ENCODE results near the gene PRG3.

The PRG3 gene

DNA sequence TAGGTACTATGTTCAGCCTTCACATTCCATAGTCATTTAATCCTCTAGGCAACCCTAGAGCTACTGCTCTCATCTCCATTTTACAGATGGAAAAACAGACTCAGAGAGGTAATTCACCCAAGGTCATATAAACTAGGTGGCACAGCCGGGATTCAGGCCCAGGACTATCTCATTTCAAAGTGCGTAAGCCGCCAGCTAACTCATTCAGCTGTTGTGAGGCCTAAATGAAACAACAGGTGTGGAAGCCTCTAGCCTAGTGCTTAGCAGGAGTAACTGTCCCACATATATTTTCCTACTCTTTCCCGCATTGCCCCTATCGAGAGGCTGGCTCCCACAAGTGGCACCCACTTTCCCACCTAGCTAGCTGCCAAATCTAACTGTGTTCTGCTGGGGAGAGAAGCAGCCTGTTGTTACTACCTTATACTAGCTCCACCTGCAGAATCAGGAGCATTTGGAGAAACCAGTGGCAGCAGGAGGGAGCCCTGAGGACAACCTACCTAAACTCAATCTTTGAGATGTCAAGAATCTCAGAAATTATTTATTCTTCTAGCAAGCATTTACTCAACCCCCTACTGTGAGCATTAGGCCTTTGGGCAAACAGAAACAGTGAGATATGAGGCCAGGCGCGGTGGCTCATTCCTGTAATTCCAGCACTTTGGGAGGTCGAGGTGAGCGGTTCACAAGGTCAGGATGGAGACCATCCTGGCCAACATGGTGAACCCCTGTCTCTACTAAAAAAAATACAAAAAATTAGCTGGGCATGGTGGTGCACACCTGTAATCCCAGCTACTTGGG is 20.9 kb downstream of the PRG3 start:
- no peak for DNase-seq (ENCODE audit: low read depth in 2 of 2)

DNA sequence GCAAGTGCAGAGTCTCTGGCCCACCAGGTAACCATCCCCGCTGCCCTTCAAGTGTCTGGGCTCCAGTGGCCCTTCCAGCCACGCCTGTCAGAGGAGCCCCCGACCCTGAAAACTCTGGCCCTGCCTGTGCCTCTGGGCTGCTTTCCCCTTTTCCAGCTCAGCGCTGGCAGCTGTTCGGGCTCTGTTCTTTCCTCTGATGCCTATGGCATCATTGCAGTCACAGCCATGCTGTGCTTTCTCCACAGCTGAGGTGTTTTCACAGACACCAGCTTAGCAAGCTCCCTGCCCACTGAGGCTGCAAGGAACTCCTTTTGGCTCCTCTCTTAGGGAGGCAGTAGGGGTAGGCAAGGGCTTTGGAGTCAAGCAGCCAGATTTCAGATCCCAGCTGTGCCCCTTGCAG is 21.6 kb downstream of the PRG3 start:
- DNase-seq (ENCODE audit: low read depth in 2 of 2) = no peak

DNA sequence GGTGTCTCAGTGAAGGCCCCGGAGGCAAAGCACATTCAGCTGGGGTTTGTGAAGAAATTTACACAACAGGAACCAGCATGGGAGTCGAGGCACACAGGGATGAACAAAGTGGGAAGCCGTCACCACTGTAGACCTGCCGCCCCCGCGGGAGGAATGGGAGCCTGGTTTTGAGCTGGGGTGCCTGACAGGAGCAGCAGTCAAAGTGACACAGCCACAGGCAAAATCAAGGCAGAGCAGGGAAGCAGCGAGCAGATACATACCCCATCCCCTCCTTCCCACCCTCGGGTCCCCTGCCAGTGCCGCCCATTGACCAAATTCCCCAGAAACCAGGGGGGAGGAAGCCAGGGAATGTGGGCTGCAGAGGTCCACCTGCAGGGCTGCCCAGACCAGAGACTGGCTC is 22.0 kb downstream of the PRG3 start:
- DNase-seq (ENCODE audit: low read depth in 2 of 2) = no peak

DNA sequence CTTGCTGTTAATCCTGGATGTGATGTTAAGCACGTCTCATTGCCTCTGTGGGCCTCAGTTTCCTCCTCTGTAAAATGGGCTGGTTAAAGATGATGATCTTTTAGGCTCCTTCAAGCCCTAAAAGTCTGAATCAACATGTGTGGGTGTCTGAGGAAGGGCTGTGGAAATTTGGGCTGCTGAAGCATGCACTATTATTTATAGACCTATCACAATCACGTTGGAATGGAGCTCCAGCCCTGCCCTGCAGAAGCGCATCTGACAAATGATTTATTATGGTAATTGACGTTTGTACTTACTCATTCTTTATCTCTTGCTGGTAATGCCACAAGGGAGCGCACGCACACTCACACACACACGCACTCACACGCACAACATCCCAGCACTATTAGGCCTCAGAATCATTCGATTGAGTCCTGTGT is 22.4 kb downstream of the PRG3 start:
- DNase-seq (ENCODE audit: low read depth in 2 of 2) = no peak

DNA sequence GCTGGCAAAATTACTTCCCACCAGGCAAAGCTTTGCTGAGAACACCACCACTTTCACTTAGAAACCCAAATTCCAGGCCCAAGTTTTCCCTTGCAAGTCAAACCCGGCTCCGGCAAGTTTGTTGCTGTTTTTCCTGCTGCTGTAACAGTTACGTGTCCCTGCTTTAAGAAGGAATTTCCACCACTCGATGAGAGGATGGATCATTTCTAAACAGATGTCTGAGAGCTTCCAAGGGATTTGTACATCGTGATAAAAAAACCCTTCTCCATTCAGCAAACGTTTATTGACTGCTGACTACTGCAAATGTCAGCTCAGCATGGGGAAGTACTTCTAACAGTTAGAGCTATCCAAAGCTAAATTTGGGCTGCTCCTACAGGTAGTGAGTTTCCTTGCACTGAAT is 23.1 kb downstream of the PRG3 start:
- no peak for DNase-seq (ENCODE audit: low read depth in 2 of 2)

DNA sequence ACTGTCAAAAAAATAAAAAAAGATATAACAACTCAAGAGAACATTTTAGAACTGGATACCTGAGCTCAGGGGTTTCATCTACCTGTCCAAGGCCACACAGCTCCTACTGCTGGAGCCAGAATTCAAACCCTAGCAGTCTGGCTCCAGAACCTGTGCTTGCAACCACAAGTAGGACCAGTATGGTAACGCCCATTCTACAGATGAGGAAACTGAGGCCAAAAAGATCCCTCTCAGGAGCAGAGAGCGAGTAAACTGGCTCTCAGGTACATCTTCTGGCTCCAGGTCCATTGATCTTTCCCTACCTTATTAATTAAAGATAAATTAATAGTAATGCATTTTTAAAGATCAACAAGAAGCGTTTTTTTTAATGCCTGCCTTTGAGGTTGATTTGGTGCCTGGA is 23.6 kb downstream of the PRG3 start:
- DNase-seq (ENCODE audit: low read depth in 2 of 2) = no peak

DNA sequence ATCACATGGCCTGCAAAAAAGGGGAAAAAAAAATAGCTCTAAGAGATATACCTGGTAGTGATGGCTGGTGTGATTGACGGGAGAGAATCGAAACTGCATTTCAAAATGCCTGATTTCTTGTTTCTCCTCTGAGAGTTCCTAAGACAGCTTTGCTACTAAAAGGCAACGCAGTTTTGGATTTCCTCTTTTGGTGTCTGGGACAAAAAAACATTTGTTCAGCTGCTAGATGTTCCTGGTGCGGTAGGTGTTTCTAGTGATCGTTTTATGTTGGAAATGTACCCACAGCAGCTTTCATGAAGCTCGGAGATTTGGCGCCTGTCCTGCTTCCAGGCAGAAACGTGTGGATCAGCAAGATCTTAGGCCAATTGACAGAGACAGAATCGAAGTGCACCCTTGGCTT is 24.7 kb downstream of the PRG3 start:
- no peak for DNase-seq (ENCODE audit: low read depth in 2 of 2)

DNA sequence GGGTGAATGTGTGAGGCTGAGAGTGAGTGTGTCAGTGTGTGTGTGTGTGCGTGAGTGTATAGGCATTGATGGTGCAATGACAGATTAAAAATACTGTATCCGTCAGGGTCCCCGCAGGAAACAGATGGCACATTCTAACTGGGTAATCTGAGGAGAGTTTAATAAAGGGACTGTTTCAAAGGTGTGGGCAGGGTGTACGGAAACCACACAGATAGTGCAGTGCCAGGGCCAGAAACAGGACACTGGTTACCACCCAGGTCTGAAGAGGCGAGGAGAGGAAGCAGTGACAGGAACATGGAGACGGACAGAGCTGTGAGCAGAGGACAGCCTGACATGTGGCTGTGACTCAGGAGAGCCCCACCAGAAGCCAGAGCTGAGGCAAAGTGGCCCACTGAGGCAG is 26.3 kb downstream of the PRG3 start:
- no peak for DNase-seq (ENCODE audit: low read depth in 2 of 2)

DNA sequence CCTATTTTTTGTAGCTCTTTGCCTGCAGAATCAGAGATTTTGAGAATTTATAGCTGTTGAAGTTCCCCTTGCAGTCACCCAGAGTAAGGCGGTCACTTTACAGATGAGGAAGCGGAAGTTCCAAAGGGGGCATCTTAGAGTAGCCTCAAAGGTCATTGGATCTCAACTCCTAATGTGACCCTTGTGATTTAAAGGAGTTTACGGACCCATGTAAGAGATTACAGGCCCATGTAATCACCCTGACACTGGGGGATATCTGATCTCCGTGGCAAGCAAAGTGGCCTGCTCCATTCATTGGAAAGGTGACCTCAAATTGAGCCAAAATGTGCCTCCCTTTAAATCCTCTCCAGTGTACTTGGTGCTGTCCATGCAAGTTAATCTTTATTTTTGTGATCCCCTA is 27.1 kb downstream of the PRG3 start:
- no peak for DNase-seq (ENCODE audit: low read depth in 2 of 2)

DNA sequence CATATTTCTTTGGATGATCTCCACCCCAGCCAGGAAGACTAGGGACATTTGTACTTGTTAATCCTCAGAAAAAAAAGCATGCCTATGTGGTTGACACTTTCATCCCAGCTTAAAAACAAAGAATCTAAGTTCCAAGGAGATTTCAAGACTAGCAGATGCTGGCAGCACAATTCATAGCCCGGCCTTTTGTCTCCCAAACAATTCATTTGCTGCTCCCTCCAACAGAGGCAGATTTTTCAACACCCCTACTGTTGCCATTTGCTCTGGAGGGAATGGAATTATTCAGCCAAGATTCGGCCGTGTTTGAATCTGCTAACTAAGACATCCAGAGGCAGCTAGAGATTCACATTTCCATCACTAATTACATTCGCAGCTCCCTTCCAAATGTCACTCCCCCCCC is 27.5 kb downstream of the PRG3 start:
- no peak for DNase-seq (ENCODE audit: low read depth in 2 of 2)

DNA sequence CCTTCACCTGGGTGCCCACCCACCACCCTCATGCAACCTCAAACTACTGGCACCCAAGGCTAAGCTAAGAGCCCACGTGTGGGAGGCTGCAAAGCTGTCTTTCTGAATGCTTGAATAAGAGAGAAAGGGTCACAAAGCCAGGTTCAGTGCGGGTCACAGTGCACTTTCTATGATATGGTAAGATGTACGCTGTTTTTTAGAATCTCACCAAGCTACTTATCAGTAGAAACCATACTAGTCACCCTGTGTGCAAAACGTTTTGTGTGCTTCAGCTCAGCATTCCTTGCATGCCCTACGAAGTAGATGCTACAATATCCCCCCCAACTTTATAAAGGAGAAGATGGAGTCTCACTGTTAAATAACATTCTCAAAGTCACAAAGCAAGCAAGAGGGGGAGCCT is 27.9 kb downstream of the PRG3 start:
- no peak for DNase-seq (ENCODE audit: low read depth in 2 of 2)

DNA sequence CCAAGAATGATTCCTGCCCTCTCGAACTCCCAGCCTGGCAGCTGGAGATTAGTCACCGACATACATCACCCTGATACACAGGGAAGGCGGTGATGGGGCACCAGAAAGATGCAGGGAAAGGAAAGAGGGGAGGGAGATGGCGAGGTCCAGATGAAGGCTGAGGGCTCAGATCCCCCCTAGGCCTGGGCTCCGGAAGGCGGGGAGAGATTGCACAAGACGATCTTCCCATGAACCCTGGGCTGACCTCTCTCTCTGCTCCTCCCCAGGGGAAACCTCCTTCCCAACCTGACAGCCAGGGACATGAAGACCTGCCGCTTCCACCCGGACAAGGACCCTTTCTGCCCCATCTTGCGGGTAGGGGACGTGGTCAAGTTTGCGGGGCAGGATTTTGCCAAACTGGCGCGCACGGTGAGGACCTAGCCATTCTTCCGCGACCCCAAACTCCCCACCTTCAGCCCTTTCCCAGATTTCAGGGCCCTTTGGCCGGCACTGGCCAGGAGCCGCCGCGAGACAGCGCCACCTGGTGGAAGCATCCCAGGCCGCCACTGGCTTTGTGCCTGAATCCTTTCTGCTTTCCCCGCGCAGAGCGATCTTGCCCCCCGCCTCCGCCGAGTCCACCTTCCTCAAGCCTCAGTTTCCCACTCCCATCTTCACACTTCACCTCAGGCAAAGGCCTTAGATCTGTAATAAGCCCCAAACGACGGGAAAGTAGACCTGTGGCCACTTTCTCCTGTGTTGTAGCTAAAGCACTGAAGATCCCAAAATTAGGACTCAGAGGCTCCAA is 31.3 kb downstream of the PRG3 start:
- peak; percentile 53 to 70 for DNase-seq (ENCODE audit: low read depth in 2 of 2)

DNA sequence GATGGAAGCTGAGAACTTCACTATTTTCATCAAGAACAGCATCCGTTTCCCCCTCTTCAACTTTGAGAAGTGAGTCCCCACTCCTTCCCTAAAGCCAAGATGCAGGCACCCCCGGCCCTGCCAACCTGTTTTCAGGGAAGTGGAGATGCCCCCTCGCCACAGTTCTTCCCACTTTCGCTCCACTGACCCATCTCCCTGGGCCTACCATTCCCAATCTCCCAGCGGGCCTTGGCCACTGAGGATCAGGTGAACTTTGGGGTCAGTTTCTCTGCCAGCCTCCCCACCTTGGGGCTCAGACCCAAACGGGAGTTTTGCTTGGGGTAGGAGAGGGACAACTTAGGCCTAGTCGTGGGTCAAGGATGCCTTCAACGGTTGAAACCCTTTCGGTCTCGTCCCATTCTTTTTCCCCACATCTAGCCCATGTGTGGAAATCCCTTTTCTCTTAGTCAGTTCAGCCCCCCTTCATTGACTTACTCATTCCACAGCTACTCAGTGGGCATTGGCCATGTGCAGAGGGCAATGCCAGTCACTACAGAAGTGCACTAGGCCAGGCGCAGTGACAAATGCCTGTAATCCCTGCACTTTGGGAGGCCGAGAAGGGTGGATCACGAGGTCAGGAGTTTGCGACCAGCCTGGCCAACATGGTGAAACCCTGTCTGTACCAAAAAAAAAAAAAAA is 32.2 kb downstream of the PRG3 start:
- DNase-seq (ENCODE audit: low read depth in 2 of 2) = no peak

DNA sequence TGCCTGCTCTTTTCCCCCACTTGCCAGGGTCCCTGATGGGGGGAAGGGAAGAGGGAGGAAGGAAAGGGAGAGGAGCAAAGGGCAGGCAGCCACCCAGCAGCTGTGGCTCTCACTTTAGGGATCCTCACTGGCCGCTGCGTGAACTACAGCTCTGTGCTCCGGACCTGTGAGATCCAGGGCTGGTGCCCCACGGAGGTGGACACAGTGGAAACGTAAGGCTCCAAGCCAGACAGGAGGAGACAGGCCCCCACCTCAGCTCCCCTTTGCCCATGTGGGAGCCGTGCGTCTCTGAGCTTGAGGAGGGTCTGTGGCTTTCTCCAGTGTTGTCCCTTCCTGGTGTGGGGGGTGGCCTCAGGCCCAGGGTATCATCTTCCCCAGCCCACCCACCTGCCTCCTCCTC is 32.9 kb downstream of the PRG3 start:
- DNase-seq (ENCODE audit: low read depth in 2 of 2) = no peak

DNA sequence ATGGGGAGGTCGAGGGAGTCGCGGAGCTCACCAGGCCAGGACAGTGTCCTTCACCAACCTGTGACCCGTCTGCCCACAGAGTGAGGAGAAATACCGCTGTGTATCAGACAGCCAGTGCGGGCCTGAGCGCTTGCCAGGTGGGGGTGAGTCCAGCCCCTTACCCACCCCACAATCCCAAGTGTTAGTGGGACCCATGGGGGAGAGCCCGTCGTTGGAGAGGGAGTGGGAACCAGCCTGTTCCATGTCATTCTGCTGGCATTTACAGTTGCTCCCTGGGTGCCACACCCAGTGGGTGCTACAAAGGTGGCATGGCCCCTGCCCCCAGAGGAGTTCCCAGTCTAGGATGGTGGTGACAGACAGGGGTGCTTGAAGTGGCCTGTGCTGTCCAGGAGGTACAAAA is 33.6 kb downstream of the PRG3 start:
- no peak for DNase-seq (ENCODE audit: low read depth in 2 of 2)

DNA sequence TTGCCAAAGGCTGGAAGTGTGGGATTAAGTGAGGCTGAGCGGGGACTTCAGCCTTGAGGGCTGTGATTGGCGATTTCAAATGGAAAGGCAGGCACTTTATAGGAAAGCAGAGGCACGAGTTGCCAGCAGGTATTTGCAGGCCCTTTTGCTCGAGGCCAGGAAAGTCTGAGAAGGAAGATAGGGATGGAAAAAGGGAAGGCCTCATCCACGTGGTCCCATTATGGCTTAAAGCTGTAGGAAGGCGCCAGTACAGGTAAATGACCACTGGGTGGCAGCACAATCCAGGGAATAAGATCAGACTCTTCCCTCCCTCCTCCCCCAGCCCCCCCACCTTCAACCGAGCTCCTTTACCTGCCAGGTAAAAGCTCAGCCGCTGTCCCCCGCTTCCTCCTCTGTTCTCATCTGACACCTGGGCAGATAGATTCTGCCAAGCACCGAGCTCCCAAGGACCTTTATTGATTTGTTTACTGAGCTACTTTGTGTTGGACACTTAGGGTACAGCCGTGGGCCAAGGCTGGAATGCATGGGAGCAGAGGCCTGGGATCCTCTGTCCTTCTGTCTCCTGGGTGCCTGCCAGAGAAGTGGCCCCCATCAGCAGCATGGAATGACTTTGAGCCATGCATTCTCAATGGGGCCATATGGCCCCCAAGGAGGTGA is 35.3 kb downstream of the PRG3 start:
- peak; percentile 57 to 60 for DNase-seq (ENCODE audit: low read depth in 2 of 2)

DNA sequence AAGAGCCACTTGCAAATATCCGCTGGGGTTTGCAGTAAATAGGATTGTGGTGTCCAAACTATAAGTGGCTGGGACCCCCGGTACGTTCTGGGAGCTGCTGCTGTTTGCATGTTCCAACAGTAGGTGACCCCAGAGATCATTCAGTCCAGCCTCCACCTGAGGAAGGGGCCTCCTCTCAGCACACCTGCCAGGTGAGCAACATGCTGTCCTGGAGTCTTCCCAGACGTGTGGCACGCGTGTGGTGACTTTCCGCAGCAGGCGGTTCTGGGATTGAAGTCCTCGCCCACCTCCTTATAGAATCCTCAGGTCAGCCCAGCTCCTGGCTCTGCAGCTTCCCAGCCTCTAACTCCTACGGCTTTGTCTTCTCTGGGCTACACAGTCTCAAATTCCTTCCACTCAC is 36.1 kb downstream of the PRG3 start:
- no peak for DNase-seq (ENCODE audit: low read depth in 2 of 2)

DNA sequence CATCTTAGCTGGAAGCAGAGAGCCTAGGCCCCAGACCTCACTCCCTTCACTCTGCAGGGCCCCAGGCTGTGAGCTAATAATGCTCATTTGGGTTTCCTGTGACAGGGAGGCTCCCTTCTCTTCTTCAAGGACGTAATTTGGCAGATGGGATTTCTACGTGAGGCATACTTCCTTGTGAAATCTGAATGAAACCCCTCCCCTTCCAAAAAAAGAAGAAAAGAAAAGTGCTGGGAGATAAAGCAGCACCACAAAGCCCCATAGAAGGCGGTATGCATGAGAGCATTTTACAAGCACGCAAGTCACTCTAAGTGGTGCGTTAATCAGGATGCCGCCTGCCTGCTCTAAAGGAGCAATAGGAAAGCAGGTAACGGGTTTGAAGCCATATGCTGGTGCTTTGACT is 37.1 kb downstream of the PRG3 start:
- DNase-seq (ENCODE audit: low read depth in 2 of 2) = no peak

DNA sequence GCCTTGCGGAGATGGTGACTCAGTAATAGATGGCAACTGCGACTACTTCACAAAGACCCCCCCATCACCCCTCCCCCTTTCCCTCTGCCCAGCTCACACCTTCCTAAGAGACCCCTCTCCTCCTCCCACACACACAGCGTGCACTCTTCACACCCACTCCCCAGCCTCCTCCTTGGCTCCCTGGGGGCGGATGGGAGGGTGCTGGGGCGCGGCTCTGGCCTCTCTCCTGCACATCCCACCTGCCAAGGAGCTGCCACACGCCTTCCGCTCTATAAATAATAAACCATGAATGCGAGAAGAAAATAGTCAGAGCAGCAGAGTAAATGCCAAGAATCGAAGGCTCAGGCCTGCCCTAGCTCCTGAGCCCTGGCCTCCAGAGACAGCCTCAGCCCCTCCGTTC is 38.2 kb downstream of the PRG3 start:
- DNase-seq (ENCODE audit: low read depth in 2 of 2) = no peak

DNA sequence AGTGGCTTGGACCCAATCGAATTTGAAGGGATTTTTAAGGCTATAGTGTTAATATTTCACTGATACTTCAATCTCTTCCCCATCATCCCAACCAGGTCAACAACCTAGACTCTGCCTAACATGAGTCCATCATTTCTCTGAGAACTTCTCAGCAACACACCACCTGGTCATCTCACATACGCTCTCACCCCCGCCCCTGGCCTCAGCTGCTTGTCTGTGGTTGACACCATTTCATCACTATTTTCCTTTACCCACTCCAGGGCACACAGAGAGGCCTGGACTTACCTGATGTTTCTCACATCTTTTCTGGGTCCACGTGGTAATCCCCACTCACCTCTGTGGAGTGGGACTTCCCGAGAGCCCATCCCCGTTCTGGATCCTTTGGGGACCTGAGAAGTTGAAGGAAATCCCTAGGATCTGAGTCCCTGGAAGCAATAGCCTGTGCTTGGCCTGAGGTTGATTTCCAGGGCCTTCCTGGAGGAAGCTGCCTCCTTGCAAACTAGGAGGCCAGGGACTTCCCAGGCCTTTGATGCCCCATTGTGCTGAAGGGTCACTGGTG is 39.6 kb downstream of the PRG3 start:
- DNase-seq (ENCODE audit: low read depth in 2 of 2) = no peak

DNA sequence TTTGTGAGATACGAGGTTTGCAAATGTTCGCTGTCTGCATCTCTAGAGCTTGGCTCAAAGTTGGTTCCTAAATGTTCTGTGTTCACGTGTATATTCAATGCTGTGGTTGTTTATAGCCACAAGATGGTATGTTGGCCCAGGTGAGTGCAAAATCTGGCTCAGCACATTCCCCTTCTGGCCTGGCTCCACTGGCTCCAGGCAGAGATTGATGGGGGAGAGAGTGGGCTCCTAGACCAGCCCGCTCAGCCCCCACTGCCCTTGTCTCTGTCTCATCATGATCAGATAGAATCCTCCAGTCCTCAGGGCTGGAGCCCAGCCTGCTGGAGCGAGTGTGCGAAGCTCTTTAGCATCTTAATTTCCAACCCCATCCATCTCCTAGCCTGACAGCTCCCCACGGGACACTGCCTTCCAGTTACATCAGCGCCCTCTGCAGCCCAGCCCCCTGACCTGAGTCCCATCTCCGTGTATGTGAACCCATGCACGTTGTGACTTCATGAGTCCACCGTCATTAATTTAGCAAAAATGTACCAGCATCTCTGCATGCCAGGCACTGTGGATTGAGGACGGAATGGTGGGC is 40.8 kb downstream of the PRG3 start:
- no peak for DNase-seq (ENCODE audit: low read depth in 2 of 2)

DNA sequence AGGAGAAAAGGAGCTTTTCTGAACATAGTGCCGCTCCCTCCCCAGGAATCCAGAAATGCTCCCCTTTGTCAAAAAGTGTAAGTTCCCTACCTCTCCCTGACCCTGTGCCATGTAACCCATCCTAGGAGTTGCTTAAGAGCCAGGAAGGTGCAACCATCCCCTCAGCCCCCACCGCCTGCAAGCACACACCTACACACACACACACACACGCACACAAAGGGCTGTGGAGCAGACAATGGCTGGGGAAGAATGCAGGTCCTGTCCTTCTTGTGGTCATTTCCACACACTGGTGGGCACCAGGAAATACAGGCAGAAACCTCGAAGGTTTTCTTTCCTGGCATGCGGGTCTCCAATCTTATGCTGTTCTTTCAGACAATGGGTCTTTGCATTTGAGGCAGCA is 41.6 kb downstream of the PRG3 start:
- no peak for DNase-seq (ENCODE audit: low read depth in 2 of 2)

Data from stimulated activated CD4-positive, alpha-beta T cell treated with anti-CD3 and anti-CD28 coated beads, Interleukin-4, amount 100 ng/mL, for 48 hours (primary cell).